Kidney (tissue), 14 donors: ENCODE results near the gene TMEM154. TPM values are rescaled to one million over a fixed set of nuclear protein-coding genes. Genes with fewer than 3 reads are reported as not detected.

ENCODE experiments used
- DNase-seq, 5 donors: peaks; one replicate each; pipeline ENCODE4 v3.0.0-alpha.2; 2013 to 2020
- FAIRE-seq: peaks from 2 replicates; lab custom pipeline; 2012; peaks lifted over from hg19 to GRCh38; lab: Jason Lieb, UNC
- H3K27ac ChIP-seq, 2 donors: one replicate each; pipeline ENCODE4 v1.7.0; 2013; ENCODE audit warnings: low read depth in 2 of 2, low read length in 2 of 2, inconsistent platforms in 1 of 2
- H3K27me3 ChIP-seq: one replicate; pipeline ENCODE4 v1.7.1; 2013; ENCODE audit warnings: low read length, inconsistent platforms; ENCODE audit not compliant: control insufficient read depth, insufficient read depth
- H3K36me3 ChIP-seq, 3 donors: one replicate each; pipeline versions ENCODE4 v1.7.0 to v1.7.1; 2013; ENCODE audit warnings: low read length in 3 of 3, control low read depth in 1 of 3, inconsistent platforms in 1 of 3; ENCODE audit not compliant: insufficient read depth in 3 of 3, control insufficient read depth in 2 of 3
- H3K4me1 ChIP-seq, 3 donors: one replicate each; pipeline versions ENCODE4 v1.7.0 to v1.7.1; 2013; ENCODE audit warnings: low read length in 3 of 3, inconsistent platforms in 1 of 3, low read depth in 1 of 3; ENCODE audit not compliant: control insufficient read depth in 2 of 3, insufficient read depth in 2 of 3
- H3K4me3 ChIP-seq, 3 donors: one replicate each; pipeline versions ENCODE4 v1.7.0 to v1.8.1; 2013; ENCODE audit warnings: low read length in 3 of 3, control low read depth in 1 of 3, inconsistent platforms in 1 of 3
- H3K9ac ChIP-seq, 3 donors: one replicate each; pipeline versions ENCODE4 v1.7.0 to v1.7.1; 2013; ENCODE audit warnings: low read length in 3 of 3, control low read depth in 1 of 3, inconsistent platforms in 1 of 3
- H3K9me3 ChIP-seq, 3 donors: one replicate each; pipeline versions ENCODE4 v1.7.0 to v1.7.1; 2013; ENCODE audit warnings: low read length in 3 of 3, control low read depth in 1 of 3, inconsistent platforms in 1 of 3; ENCODE audit not compliant: control insufficient read depth in 2 of 3, insufficient read depth in 1 of 3
- intact Hi-C: fragments of 100-400 bp; cut with DNase I; formaldehyde crosslinking; loops from one replicate; pipeline ENCODE4 v1.11.1; 2022
- polyA plus RNA-seq: library from polyadenylated mRNA; stranded (reverse); fragments of 350-450 nt; fragmentation: Illumina TruSeq; extraction: RNeasy Lipid Tissue Mini Kit (QIAGEN cat#74804); gene quantifications from one replicate; pipeline ENCODE4 v1.2.3, GENCODE V29; 2014; ENCODE audit warnings: low read depth, low replicate concordance; ENCODE audit not compliant: insufficient read depth
- total RNA-seq: library from RNA; stranded (reverse); fragmentation: NEBNext Ultra II Directional; extraction: Animal tissue kit (Norgen Biotek cat#: 25700); gene quantifications from one replicate; pipeline ENCODE4 v1.2.1, GENCODE V29; 2021
- TF ChIP-seq, protein P1 (sequence below): IDR thresholded peaks from 3 replicates; pipeline ENCODE4 v1.5.1; 2012; ENCODE audit warnings: mild to moderate bottlenecking, moderate library complexity, borderline replicate concordance; ENCODE audit not compliant: insufficient read depth; ENCODE audit errors: extremely low read depth
- donor health status: control.
- donor health status: control.
- donor health status: control.
- donor health status: control.
- donor health status: control.
- donor health status: DM: yes; HTN: yes; CAD: no.
- donor health status: Normal renal cell carcinoma (clear cell type).

TMEM154 gene
- total and polyA plus RNA-seq, 2 donors from 2014 or later, result 0.09 to 11.0 TPM

DNA sequence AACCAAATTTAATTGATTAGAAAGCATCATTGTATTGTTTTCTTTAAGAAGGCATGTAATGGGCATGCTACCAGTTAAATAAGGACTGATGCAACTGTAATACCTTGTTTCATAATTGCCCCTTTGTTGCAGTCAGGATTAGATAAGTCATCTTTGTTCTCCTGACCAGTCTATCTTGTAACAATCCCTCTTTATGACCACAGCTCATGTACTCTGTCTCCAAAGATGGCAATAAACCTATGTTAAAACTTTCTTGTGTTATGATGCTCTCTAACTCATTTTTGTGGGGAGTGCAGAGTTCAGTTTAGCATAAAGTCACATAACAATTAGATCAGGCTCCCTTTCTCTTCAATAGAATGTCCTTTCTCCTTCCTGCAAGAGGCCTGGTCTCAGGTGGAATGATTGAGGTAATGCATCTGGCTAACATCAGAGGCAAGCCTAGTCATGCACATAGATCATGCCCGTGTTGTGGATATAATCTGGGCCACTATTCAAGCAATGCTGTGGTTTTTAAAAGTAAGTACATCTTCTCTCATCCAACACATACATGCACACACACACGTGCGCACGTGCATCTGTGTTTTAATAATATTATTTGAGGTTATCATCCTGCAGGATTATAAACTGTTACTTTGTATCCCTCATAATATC lies 45.6 kb downstream of the TMEM154 start:
- Histone ChIP-seq H3K4me1 (no peaks in the 10 kb centered on the region), H3K9ac (no peak overlapping the region), H3K27me3 (no peaks in the 10 kb centered on the region), H3K36me3 (no peaks in the 10 kb centered on the region), H3K9me3 (no peaks in the 10 kb centered on the region), H3K27ac (no peak overlapping the region), H3K4me3 (no peak overlapping the region)
- FAIRE-seq, result no peak
- TF ChIP-seq, protein P1, sequence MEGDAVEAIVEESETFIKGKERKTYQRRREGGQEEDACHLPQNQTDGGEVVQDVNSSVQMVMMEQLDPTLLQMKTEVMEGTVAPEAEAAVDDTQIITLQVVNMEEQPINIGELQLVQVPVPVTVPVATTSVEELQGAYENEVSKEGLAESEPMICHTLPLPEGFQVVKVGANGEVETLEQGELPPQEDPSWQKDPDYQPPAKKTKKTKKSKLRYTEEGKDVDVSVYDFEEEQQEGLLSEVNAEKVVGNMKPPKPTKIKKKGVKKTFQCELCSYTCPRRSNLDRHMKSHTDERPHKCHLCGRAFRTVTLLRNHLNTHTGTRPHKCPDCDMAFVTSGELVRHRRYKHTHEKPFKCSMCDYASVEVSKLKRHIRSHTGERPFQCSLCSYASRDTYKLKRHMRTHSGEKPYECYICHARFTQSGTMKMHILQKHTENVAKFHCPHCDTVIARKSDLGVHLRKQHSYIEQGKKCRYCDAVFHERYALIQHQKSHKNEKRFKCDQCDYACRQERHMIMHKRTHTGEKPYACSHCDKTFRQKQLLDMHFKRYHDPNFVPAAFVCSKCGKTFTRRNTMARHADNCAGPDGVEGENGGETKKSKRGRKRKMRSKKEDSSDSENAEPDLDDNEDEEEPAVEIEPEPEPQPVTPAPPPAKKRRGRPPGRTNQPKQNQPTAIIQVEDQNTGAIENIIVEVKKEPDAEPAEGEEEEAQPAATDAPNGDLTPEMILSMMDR, result no peak
- DNase-seq, result no peak
- intact Hi-C loops, result no loop called here

DNA sequence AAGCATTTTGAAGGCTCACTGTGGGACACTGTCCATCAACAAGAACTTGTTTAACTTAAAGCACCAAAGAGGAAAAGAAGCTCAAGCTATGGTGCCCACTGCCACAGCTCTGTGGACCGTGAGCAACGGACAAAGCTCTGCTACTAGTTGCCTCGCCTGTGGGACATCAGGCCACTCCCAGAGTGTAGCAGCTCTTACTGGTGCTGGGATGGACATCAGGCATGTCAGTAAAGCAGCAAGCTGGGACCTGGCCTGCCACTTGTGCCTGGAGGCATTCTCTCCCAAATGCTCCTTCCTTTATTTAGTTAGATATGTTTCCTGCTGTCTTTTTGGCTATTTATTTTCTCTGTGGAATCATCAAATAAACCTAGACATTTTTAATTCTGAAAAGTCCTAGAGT lies 46.7 kb downstream of the TMEM154 start:
- DNase-seq (no peak), FAIRE-seq (no peak)
- intact Hi-C loops, result no loop called here
- H3K4me1 ChIP-seq, result no peaks in the 10 kb centered on the region
- TF ChIP-seq, protein P1, result no peak
- H3K36me3 ChIP-seq, result no peaks in the 10 kb centered on the region
- no peaks in the 10 kb centered on the region for H3K27me3 ChIP-seq
- no peaks in the 10 kb centered on the region for H3K9me3 ChIP-seq
- no peak overlapping the region for H3K4me3 ChIP-seq
- H3K27ac ChIP-seq, result no peak overlapping the region
- H3K9ac ChIP-seq, result no peak overlapping the region

DNA sequence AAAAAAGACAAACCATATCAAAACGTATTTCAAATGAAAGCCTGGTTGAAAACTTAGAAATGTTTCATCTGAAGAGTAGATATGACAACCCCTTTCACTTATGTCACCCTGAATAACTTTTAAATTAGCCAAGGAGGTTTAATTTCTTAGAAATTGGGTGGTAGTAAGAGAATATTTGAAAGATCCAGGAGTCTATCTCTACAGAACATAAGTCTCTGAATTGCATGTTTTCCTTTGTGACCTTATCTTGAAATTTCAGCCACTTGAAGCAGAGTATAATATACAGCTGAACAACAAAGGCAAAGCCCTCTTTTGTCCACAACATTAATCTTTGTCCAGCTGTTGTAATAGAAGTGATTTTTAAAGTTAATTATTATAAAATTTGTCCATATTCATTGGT lies 49.5 kb downstream of the TMEM154 start:
- H3K4me3 ChIP-seq, result no peak overlapping the region
- TF ChIP-seq, protein P1, result no peak
- H3K27me3 ChIP-seq, result no peaks in the 10 kb centered on the region
- FAIRE-seq, result no peak
- no peaks in the 10 kb centered on the region for H3K9me3 ChIP-seq
- H3K36me3 ChIP-seq, result no peaks in the 10 kb centered on the region
- no peaks in the 10 kb centered on the region for H3K4me1 ChIP-seq
- intact Hi-C loops, result no loop called here
- no peak overlapping the region for H3K9ac ChIP-seq
- no peak overlapping the region for H3K27ac ChIP-seq
- DNase-seq, result no peak

DNA sequence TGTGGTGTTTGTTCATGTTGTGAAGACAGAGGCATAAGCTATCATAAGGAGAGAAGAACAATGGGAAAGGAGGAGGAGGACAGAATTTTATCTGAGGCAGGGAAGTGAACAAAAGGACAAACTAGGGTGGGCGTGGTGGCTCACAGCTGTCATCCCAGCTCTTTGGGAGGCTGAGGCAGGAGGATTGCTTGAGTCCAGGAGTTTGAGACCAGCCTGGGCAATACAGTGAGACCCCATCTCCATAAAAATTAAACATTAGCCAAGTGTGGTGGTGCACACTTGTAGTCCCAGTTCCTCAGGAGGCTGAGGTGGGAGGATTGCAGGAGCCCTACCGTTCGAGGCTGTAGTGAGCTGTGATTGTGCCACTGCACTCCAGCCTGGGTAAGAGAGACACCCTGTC lies 49.9 kb downstream of the TMEM154 start:
- TF ChIP-seq, protein P1, result no peak
- Histone ChIP-seq H3K9me3 (no peaks in the 10 kb centered on the region), H3K27ac (no peak overlapping the region), H3K36me3 (no peaks in the 10 kb centered on the region), H3K4me3 (no peak overlapping the region), H3K27me3 (no peaks in the 10 kb centered on the region), H3K4me1 (no peaks in the 10 kb centered on the region), H3K9ac (no peak overlapping the region)
- FAIRE-seq, result no peak
- DNase-seq, result no peak
- intact Hi-C loops, result no loop called here
